KMS-11 (cell line): Measurements from ENCODE around the gene TAOK3.

Experiments
- H2AFZ ChIP-seq: fragments of 200-600 bp; sonication (generic); 2 replicates; pipeline ENCODE4 v1.6.1; 2016; ENCODE audit warnings: antibody characterized with exemption, mixed run types, low read depth
- H3K27ac ChIP-seq: fragments of 200-600 bp; sonication (generic); 2 replicates; pipeline ENCODE4 v1.6.1; 2016; ENCODE audit warnings: mild to moderate bottlenecking, mixed run types
- H3K27me3 ChIP-seq: fragments of 200-600 bp; sonication (generic); 2 replicates; pipeline ENCODE4 v1.6.1; 2017; ENCODE audit warnings: mild to moderate bottlenecking, low read depth, mixed run types, moderate library complexity; ENCODE audit not compliant: insufficient read depth
- H3K36me3 ChIP-seq: fragments of 200-600 bp; sonication (generic); 2 replicates; pipeline ENCODE4 v1.6.1; 2017; ENCODE audit warnings: mild to moderate bottlenecking, mixed run types; ENCODE audit not compliant: insufficient read depth
- H3K4me1 ChIP-seq: fragments of 200-600 bp; sonication (generic); 2 replicates; pipeline ENCODE4 v1.6.1; 2016; ENCODE audit warnings: mild to moderate bottlenecking, low read depth, mixed run types; ENCODE audit not compliant: poor library complexity, severe bottlenecking
- H3K4me2 ChIP-seq: fragments of 200-600 bp; sonication (generic); 2 replicates; pipeline ENCODE4 v1.7.0; 2016; ENCODE audit warnings: mild to moderate bottlenecking, mixed run types
- H3K4me3 ChIP-seq: fragments of 200-600 bp; sonication (generic); IDR thresholded peaks from 2 replicates; pipeline ENCODE4 v1.6.1; 2017; ENCODE audit warnings: low read depth, low read length, mixed read lengths; ENCODE audit not compliant: insufficient read depth
- H3K79me2 ChIP-seq: fragments of 200-600 bp; sonication (generic); 2 replicates; pipeline ENCODE4 v1.6.1; 2016; ENCODE audit warnings: low read depth, mixed run types; ENCODE audit not compliant: insufficient read depth
- H3K9ac ChIP-seq: fragments of 200-600 bp; sonication (generic); 2 replicates; pipeline ENCODE4 v1.6.1; 2016; ENCODE audit warnings: mild to moderate bottlenecking, mixed run types
- H4K20me1 ChIP-seq: fragments of 200-600 bp; sonication (generic); 2 replicates; pipeline ENCODE4 v1.6.1; 2016; ENCODE audit warnings: mild to moderate bottlenecking, mixed run types; ENCODE audit not compliant: insufficient read depth
- TF ChIP-seq, protein P1 (sequence below): fragments of 200-600 bp; sonication (generic); conservative IDR thresholded peaks from 2 replicates; pipeline ENCODE4 v1.6.1; 2017; ENCODE audit warnings: low read depth, mild to moderate bottlenecking, antibody characterized with exemption, low read length, moderate library complexity, mixed read lengths

TAOK3 gene

DNA sequence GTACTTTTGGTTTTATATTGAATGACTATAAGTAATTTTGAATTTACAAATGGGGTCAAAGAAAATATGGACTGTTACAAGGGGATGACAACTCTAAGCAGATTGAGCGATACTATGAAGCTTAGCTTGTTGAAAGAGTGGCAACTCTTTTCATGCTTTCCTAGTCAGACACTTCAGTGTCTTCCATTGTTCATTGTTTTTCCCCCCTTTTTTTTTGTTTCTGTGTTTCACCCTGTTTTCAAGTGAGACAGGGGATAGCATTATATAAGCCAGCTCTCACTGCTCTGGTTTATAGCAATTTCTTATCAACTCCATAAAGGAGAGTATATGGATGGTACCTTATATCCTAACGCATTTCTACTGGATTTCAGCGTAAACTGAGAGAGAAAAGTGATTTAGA is 212.2 kb downstream of the TAOK3 start:
- no peak overlapping the region for H3K27ac ChIP-seq
- no peak overlapping the region for H3K4me2 ChIP-seq
- no peak overlapping the region for H2AFZ ChIP-seq
- no peaks in the 10 kb centered on the region for H3K36me3 ChIP-seq
- H3K4me3 ChIP-seq, result no peak overlapping the region
- peaks cover 8% of the 10 kb centered on the region for H3K4me1 ChIP-seq
- H3K27me3 ChIP-seq, result no peaks in the 10 kb centered on the region
- no peaks in the 10 kb centered on the region for H3K79me2 ChIP-seq
- H3K9ac ChIP-seq, result no peak overlapping the region
- TF ChIP-seq, protein P1, sequence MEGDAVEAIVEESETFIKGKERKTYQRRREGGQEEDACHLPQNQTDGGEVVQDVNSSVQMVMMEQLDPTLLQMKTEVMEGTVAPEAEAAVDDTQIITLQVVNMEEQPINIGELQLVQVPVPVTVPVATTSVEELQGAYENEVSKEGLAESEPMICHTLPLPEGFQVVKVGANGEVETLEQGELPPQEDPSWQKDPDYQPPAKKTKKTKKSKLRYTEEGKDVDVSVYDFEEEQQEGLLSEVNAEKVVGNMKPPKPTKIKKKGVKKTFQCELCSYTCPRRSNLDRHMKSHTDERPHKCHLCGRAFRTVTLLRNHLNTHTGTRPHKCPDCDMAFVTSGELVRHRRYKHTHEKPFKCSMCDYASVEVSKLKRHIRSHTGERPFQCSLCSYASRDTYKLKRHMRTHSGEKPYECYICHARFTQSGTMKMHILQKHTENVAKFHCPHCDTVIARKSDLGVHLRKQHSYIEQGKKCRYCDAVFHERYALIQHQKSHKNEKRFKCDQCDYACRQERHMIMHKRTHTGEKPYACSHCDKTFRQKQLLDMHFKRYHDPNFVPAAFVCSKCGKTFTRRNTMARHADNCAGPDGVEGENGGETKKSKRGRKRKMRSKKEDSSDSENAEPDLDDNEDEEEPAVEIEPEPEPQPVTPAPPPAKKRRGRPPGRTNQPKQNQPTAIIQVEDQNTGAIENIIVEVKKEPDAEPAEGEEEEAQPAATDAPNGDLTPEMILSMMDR, result no peak
- no peaks in the 10 kb centered on the region for H4K20me1 ChIP-seq

DNA sequence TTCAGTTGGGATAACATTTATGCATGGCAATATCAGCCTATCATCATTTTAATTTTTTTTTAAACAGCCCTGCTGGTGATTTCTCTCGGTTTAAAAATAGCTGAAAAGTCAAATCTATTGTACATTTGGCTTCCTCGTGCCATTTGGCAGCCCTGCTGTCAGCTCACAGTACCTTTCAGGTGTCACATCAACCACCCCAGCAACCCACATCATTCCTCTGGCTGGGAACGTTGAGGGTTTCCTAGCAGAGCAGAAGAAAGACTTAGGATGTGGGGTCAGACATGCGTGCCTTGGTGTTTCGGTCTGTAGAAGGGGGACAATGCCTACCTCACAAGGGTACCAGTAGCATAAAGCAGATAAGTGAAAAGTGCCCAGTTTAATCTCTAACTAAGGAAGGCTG is 221.0 kb downstream of the TAOK3 start:
- H3K36me3 ChIP-seq, result no peaks in the 10 kb centered on the region

DNA sequence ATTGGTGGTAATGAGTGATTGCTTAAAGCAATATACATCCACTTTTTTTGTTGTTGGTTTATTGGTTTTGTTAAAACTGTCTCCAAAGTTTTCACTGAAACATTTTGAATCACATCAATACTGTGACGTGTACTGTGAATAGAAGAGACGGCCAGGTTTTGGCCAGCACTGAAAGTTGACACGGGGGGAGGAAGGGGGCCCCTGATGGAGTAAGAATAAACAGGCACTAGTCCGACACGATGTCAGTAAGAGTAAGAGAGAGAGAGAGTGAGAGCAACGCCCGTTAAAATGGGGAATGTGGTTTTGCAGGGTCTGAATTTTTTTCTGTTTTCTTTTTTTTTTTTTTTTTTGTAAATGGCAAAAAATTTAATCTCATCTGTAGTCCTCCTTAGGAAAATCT is 222.1 kb downstream of the TAOK3 start:
- H3K27me3 ChIP-seq, result no peaks in the 10 kb centered on the region
- H2AFZ ChIP-seq, result no peak overlapping the region
- H4K20me1 ChIP-seq, result no peaks in the 10 kb centered on the region
- H3K9ac ChIP-seq, result no peak overlapping the region
- no peaks in the 10 kb centered on the region for H3K79me2 ChIP-seq
- H3K36me3 ChIP-seq, result no peaks in the 10 kb centered on the region
- TF ChIP-seq, protein P1, result no peak
- H3K4me3 ChIP-seq, result no peak overlapping the region
- no peak overlapping the region for H3K4me2 ChIP-seq
- H3K27ac ChIP-seq, result no peak overlapping the region
- H3K4me1 ChIP-seq, result no peaks in the 10 kb centered on the region

More for the DNA sequence above, 221.0 kb downstream of the TAOK3 start:
- no peak overlapping the region for H3K4me2 ChIP-seq
- H3K27ac ChIP-seq, result no peak overlapping the region
- no peak overlapping the region for H2AFZ ChIP-seq
- H3K4me1 ChIP-seq, result no peaks in the 10 kb centered on the region
- H3K79me2 ChIP-seq, result no peaks in the 10 kb centered on the region
- TF ChIP-seq, protein P1, result no peak
- H3K9ac ChIP-seq, result no peak overlapping the region
- no peaks in the 10 kb centered on the region for H4K20me1 ChIP-seq
- no peaks in the 10 kb centered on the region for H3K27me3 ChIP-seq
- H3K4me3 ChIP-seq, result no peak overlapping the region

DNA sequence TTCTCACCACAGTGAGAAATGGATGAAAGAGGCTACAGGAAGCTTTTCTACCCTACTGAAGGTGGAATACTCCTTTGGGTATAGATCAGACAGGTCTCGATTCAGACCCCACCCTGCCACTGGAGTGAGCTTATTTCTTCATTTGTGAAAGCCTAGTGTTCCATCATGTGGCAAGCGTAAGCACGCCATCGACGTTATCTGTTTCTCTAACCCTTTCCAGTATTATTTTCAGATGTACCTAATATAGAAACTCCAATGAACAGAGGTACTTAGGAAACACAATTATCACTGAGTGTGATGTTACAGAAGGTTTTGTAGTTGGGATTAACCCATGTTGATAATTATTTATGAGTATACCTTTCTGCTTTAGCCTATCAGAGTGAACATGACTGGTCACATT is 224.4 kb downstream of the TAOK3 start:
- no peak overlapping the region for H2AFZ ChIP-seq
- TF ChIP-seq, protein P1, result no peak
- no peak overlapping the region for H3K4me3 ChIP-seq
- no peaks in the 10 kb centered on the region for H3K27me3 ChIP-seq
- H3K4me1 ChIP-seq, result no peaks in the 10 kb centered on the region
- no peak overlapping the region for H3K4me2 ChIP-seq
- no peaks in the 10 kb centered on the region for H3K79me2 ChIP-seq
- H4K20me1 ChIP-seq, result no peaks in the 10 kb centered on the region
- H3K9ac ChIP-seq, result no peak overlapping the region
- H3K27ac ChIP-seq, result no peak overlapping the region
- H3K36me3 ChIP-seq, result no peaks in the 10 kb centered on the region

DNA sequence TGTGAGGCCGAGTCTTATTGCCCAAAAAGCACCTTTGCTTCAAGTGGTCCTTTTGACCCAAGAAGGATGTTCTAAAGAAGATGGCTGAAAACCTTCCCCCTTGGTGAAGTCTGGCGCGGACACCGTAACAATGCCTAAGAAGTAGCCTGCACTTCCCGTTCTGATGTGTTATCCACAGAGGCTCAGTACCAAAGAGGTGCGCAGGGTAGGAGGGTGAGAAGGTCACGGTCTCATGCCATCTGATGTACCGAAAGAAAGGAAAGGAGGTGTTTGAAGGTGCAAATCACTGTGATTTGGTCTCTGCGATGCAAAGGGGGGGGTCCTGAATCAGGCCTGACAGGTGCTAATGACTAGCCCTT is 226.9 kb downstream of the TAOK3 start:
- no peaks in the 10 kb centered on the region for H3K79me2 ChIP-seq
- no peak overlapping the region for H3K27ac ChIP-seq
- no peaks in the 10 kb centered on the region for H3K4me1 ChIP-seq
- no peak overlapping the region for H3K4me2 ChIP-seq
- no peak overlapping the region for H3K4me3 ChIP-seq
- H4K20me1 ChIP-seq, result no peaks in the 10 kb centered on the region
- H3K9ac ChIP-seq, result no peak overlapping the region
- TF ChIP-seq, protein P1, result no peak
- no peaks in the 10 kb centered on the region for H3K36me3 ChIP-seq
- H2AFZ ChIP-seq, result no peak overlapping the region
- no peaks in the 10 kb centered on the region for H3K27me3 ChIP-seq
